Body of pancreas (tissue), 4 donors: Measurements from ENCODE around the gene MXD4. TPM values are rescaled to one million over a fixed set of nuclear protein-coding genes. Genes with fewer than 3 reads are reported as not detected.

Experiments used
- ATAC-seq: fragments of 150-250 bp; one replicate; pipeline ENCODE4 v1.9.1; 2016
- DNase-seq, 4 donors: peaks; one replicate each; pipeline ENCODE4 v3.0.0-alpha.2; 2019
- H3K27ac ChIP-seq, 4 donors: fragments of 200-600 bp; sonication (generic); 1 replicate in 3 of 4; 2 replicates in 1 of 4; pipeline versions ENCODE4 v1.5.1 to v1.6.1; 2016 to 2019; ENCODE audit warnings: mild to moderate bottlenecking in 1 of 4, mixed read lengths in 1 of 4, moderate library complexity in 1 of 4
- H3K27me3 ChIP-seq, 2 donors: fragments of 200-600 bp; sonication (generic); one replicate each; pipeline ENCODE4 v1.6.0; 2016; ENCODE audit warnings: mild to moderate bottlenecking in 1 of 2
- H3K36me3 ChIP-seq, 2 donors: fragments of 200-600 bp; sonication (generic); replicated peaks in 1 of 2; 2 replicates each; pipeline ENCODE4 v1.5.1; 2016; ENCODE audit warnings: low read depth in 2 of 2; ENCODE audit not compliant: insufficient read depth in 1 of 2
- H3K4me1 ChIP-seq: fragments of 200-600 bp; sonication (generic); one replicate; pipeline ENCODE4 v1.6.0; 2016
- H3K4me3 ChIP-seq, 2 donors: fragments of 200-600 bp; sonication (generic); 1 replicate in 1 of 2; 2 replicates in 1 of 2; pipeline ENCODE4 v1.5.1; 2016 to 2019
- H3K9me3 ChIP-seq, 3 donors: fragments of 200-600 bp; sonication (generic); 1 replicate in 2 of 3; 2 replicates in 1 of 3; pipeline ENCODE4 v1.5.1; 2016
- CTCF ChIP-seq, 7 experiments: fragments of 450-650 bp in 4 of 7; fragments of 200-600 bp in 3 of 7; sonication (generic) in 3 of 7; IDR thresholded peaks; one replicate each; pipeline ENCODE4 v1.5.1; 2016 to 2019; ENCODE audit warnings: antibody characterized with exemption in 7 of 7
- POLR2A ChIP-seq, 3 donors: fragments of 450-650 bp; IDR thresholded peaks; one replicate each; pipeline ENCODE4 v1.6.1; 2016; ENCODE audit warnings: antibody characterized with exemption in 3 of 3, mild to moderate bottlenecking in 2 of 3
- WGBS, 2 donors: methylation state at CpG; one replicate each; pipeline ENCODE4 v1.1.5; 2017; 5-methylcytosine and 5-hydroxymethylcytosine counted together
- intact Hi-C: fragments of 100-400 bp; cut with DNase I; formaldehyde crosslinking; loops from one replicate; pipeline ENCODE4 v1.15.1; 2023
- total RNA-seq, 2 donors: library from RNA; depleted of rRNA; stranded (reverse); fragments of >200 nt; gene quantifications; one replicate each; pipeline ENCODE4 v1.1.0, GENCODE V29; 2016

Gene MXD4
- total RNA-seq, 2 donors from 2014 or later = 40.7 to 45.5 TPM

GRCh38 chr4:2245057-2245786 lies 16.7 kb downstream of the MXD4 start:
- Histone ChIP-seq H3K4me1 (peaks cover 12% of the 10 kb centered on the region), H3K36me3 (peaks cover 0 to 9% of the 10 kb centered on the region in 2 donors), H3K27me3 (no peaks in the 10 kb centered on the region), H3K27ac (peak overlapping the region in 1 of 4 donors; percentile 3), H3K4me3 (no peak overlapping the region), H3K9me3 (no peaks in the 10 kb centered on the region)
- DNase-seq (no peak), ATAC-seq (no peak)
- 57 to 73% methylated on average over 7 of the region's 7 CpGs for WGBS, 2 donors
- TF ChIP-seq POLR2A (IDR thresholded peaks at IDR 0.05) = no peak
- no peak for TF ChIP-seq CTCF (IDR thresholded peaks at IDR 0.05)
- intact Hi-C loops = no loop called here

DNA sequence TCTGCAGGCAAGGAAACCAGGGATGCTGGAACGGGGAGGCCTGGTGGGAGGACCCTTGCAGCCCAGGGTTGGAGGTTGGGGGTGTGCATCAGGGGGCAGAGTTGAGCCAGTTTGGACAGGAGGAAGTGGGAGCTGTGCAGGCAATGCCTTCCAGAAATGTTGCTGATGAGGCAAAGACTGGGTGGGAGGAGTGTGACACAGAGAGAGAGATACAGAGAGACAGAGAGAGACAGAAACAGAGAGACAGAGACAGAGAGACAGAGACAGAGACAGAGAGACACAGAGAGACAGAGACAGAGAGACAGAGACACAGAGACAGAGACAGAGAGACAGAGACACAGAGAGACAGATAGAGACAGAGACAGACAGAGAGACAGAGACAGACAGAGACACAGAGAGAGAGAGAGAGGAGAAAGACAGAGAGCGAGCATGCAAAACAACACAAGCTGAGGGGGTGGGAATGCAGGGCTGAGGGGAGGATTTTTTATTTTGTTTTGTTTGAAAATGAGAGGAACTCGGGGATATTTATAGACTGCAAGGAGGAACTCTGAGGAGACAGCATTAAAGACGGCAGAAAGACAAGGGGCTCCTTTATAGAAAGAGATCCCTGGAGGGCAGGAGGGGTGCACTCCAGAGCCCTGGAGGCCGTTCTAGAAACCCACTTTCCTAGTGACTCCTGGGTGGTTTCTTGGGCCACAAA lies 18.1 kb downstream of the MXD4 start:
- H3K36me3 ChIP-seq = no peaks in the 10 kb centered on the region
- no peak for TF ChIP-seq POLR2A (IDR thresholded peaks at IDR 0.05)
- peak in 2 of 7 experiments; percentile 7 to 33 for TF ChIP-seq CTCF (IDR thresholded peaks at IDR 0.05)
- peaks cover 26% of the 10 kb centered on the region for H3K4me1 ChIP-seq
- intact Hi-C loops = no loop called here
- H3K4me3 ChIP-seq = no peak overlapping the region
- H3K27me3 ChIP-seq = no peaks in the 10 kb centered on the region
- ATAC-seq (no peak), DNase-seq (peak in 3 of 4 donors; percentile 18 to 67 (median 30))
- peak overlapping the region in 1 of 4 donors; percentile 37 for H3K27ac ChIP-seq
- H3K9me3 ChIP-seq = no peaks in the 10 kb centered on the region
- 56 to 57% methylated on average over 5 of the region's 5 CpGs for WGBS, 2 donors

DNA sequence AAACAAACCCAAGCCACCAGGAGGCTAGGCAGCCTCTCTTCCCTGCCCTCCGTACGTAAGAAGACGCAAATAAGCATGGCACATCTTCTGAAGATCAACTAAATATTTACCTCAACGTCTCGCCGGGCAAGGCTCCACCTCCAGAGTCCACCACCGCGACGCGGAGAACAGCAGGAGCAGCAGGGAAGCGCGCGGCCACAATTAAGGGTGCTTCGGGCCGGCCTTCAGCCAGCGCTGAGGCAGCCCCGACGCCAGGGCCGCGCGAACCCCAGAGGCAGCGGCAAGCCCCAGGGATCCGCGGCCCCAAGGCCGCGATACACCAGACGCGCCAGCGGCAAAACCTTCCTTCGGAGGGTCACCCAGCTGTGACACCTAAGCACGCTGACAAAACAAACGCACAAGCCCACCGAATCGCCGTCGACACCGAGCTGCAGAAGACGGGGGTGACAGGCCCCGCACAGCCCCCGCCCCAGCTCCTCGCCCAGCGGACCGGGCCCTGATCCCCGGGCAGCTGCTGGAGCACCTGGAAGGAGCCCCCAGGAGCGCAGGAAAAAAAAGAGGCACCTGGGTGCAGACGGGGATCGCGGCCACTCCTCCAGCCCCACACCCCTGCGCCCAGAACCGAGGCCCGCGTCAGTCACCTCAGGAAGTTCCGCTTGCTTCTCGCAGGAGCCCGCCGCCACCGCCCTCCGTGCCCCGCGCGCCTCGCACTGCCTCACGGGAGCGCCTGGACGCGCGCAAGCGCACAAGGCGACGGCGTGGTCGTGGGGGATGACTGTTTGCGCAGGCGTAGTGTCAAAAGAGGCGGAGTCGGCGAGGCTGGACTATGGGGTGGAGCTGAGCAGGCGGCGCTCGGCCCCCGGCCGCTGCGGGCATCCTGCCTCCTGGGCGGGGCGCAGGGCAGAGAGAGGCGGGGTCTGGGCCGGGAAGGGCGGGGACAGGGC lies 20.2 kb downstream of the MXD4 start, which contains the start of the genes HAUS3 and POLN:
Gene HAUS3, minus strand, starts transcription at position 712 of the 944 bp plus-strand sequence. CDS start 1,175 bp downstream, outside the sequence.
Gene POLN, minus strand, starts transcription at position 712 of the 944 bp plus-strand sequence. CDS start 12,890 bp downstream, outside the sequence.
- DNase-seq = peak; percentile 98 to 99 (median 98)
- intact Hi-C loops = no loop called here
- H3K4me3 ChIP-seq = peak within 1 kb of the TSS; percentile 61 to 97
- peaks cover 36% of the 10 kb centered on the region for H3K4me1 ChIP-seq
- WGBS, 2 donors = 0 to 1% methylated on average over 6 to 87 of the region's 88 CpGs
- no peaks in the 10 kb centered on the region for H3K36me3 ChIP-seq
- no peaks in the 10 kb centered on the region for H3K9me3 ChIP-seq
- no peaks in the 10 kb centered on the region for H3K27me3 ChIP-seq
- no peak for TF ChIP-seq CTCF (IDR thresholded peaks at IDR 0.05)
- TF ChIP-seq POLR2A (IDR thresholded peaks at IDR 0.05) = peak; percentile 51 to 82 (median 73)
- peak; percentile 98 for ATAC-seq
- H3K27ac ChIP-seq = peak within 1 kb of the TSS in 3 of 4 donors; percentile 44 to 85 (median 68)

DNA sequence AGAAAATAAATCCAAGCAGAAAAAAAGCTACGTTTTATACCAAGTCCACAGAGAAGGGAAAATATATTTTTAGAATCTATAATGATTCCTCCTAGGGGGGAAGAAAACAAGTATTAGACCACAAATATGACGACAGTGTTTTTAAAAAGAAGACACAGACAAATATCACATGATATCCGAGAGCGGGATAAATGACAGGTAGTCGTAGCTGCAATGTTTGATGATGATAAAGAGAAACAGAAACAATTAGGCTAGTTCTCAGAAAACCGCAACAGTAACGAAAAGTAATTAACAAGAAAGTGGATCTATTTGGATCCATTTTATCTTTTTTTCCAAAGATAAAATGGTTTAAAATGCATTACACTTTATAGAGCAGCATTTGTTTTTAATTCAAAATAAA lies 20.9 kb downstream of the MXD4 start:
- Histone ChIP-seq H3K36me3 (peaks cover 0 to 2% of the 10 kb centered on the region in 2 donors), H3K4me1 (peaks cover 36% of the 10 kb centered on the region), H3K27me3 (no peaks in the 10 kb centered on the region), H3K4me3 (peak overlapping the region; percentile 61 to 97), H3K9me3 (no peaks in the 10 kb centered on the region), H3K27ac (peak overlapping the region in 2 of 4 donors; percentile 44 to 85)
- ATAC-seq = no peak
- TF ChIP-seq POLR2A (IDR thresholded peaks at IDR 0.05) = no peak
- intact Hi-C loops = no loop called here
- WGBS, 2 donors = 1 to 4% methylated on average over 7 of the region's 7 CpGs
- no peak for DNase-seq
